Hematopoietic multipotent progenitor cell treated with erythropoietin and hydrocortisone succinate and interleukin-3 and kit ligand, for 6 days (in vitro differentiated cells): ENCODE measurements around the gene MIPEP.

Experiments
- DNase-seq: peaks from one replicate; pipeline ENCODE4 v3.0.0-alpha.2; 2015

Gene MIPEP

DNA sequence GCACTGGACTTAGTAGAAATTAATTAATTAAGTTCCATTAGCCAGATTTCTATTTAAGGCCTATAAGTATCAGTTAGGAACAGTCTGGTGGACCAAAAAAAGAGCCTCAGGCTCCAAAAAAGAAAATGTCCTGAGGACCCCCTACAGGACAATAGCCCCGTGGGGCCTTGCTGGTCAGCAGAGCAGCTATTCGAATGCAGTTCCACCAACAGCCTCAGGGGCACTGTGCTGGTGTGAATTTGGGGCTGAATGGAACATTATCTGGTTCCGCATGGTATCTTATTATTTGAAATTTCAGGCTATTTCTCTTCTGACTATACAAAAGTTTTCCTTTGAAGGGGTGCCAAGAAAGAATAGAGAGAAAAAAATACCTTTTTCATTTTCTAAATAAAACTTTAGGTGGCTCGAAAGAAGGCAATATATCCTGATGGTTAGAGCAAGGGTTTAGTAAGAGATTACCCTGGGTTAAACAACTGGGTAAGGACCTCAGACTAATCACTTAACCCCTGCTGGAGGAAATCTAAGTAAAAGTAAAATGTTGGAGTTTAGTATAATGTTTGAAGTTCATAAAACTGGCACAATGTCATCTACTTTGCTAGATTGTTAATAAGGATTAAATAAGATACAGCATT, 147.2 kb downstream of the MIPEP start:
- DNase-seq = peak; percentile 44

DNA sequence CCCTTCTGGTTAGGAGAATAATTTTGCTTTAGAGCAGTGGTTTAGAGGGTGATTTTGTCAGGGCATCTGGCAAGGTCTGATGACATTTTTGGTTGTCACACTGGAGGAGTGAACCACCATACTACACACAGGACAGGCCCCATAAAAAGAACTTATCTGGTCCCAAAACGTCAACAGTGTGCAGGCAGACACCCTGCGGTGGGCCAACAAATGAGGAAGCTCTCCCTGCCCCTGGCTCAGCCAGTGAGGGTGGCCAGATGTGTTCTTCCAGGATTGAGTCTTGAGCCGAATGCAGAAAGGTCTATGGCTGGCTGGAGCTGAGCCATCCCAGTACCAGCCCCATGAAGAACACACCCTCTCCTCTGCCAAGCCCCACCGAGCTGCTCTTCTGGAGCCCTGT, 149.2 kb downstream of the MIPEP start:
- DNase-seq = no peak

DNA sequence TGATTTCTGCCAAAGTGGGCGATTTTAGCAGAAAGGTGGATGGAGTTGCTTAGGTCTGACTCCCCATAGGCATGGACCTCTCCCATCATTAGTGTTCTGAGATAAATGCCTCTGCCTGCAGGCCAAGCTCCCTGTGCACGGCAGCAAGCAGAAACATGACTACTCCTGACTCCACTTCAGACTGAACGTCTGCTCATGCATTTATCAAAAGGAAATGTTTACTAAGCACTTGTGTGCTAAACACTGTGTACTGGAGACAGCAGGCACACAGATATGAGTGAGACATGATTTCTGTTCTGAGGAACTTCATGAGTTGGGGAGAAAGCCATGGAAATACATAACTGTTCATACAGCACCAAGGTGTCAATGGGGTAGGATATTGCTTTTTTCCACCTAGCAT, 149.6 kb downstream of the MIPEP start:
- no peak for DNase-seq

DNA sequence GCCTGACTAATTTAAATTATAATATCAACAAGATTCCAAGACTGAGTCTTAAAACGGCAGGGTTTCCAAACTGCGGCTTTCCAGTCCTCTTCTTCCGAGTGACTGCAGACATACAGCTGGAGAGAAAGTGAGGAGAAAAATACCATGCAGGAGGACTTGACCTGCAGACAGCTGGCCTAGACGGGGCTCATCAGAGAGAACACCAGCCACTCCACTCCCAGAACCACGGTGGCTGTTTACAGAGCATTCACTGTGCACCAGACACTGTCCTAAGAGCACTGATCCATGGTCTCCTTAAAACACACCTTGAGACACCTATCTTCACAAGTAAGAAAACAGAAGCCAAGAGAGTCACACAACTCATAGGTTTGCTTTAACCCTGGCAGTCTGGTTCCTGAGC, 152.7 kb downstream of the MIPEP start:
- no peak for DNase-seq

DNA sequence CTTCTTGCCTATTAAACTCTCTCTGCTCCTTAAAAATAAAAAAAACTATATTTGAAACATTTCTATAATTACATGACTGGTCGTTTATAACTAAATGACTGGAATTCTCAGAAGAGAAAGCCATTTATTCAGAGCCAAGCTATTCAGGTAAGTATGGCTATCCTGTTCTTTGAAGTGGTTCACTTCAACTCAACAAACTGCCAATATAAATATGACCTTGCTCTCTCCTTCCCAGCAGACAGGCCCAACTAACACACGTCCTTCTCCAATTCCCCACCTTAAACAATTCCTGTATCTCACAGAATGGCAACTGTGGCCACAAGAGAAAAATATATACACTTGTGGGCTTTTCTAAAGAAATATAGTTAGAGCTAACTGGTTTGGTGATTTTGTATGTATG, 153.9 kb downstream of the MIPEP start:
- no peak for DNase-seq

DNA sequence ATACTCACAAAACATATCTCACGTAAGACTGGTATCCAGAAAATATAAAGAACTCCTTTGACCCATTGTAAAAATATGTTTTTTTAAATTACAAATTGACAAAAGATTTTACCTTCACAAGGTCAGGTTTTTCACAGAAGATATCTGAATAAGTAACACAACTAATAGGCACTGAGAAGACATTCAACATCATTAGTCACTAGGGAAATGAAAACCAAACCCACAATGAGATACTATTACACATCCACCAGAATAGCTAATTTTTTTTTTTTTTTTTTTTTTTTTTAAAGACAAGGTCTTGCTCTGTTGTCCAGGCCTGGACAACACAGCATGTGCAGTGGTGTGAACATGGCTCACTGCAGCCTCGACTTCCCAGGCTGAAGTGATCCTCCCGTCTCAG, 157.5 kb downstream of the MIPEP start:
- DNase-seq = no peak

DNA sequence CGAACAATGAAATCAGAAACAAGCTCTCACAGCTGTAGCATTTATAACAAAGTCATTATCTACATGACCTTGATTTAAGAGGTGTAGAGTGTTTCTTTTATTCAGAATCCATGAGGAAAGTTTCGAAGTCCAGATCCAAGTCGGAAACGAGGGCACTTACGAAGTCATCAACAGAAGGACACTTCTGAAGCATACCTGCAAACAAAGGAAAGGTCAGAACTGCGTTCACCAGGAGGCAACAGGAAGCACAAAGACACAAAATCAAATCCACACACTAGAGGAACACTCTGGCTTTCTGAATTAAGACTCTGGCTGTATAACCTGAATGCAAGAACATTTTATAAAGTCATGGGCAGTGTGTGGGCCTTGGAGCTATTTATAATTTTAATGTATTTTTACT, 158.9 kb downstream of the MIPEP start:
- no peak for DNase-seq

DNA sequence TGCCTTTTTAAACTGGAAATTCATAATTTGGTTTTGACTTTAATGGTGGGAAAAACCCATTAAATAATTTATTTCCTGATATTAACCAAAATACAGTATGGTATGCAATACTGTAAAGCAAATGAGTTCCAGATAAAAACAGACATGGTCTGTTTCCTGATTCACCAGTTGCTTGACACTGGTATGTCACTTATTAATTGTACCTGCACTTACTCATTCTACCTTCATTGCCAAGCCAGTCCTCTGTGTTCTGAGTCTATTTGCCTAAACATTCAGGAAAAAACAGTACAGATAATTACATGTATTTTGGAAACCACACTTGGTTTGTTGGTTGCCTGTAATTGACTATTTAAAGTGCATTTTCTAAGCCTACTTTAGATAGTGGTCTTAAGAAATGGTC, 159.7 kb downstream of the MIPEP start:
- no peak for DNase-seq

DNA sequence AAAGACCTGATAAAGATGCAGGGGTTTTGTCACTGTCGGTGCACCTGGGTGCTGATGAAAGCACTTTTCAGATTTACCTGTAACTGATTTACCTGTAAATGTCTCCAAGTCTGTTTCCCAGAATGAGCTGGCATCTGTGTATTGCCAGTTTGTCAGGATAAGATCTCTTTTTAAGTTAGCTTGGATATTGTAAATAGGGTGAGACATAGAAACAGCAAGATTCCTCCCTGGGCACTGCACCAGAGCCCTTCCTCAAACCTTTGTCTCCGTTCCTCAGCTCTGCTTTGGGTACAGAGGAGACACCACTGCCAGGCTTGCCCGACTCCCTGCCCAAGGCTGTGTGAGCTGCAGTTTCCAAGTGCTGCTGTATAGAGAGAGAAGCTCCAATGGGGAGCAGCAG, 160.4 kb downstream of the MIPEP start:
- DNase-seq = no peak

DNA sequence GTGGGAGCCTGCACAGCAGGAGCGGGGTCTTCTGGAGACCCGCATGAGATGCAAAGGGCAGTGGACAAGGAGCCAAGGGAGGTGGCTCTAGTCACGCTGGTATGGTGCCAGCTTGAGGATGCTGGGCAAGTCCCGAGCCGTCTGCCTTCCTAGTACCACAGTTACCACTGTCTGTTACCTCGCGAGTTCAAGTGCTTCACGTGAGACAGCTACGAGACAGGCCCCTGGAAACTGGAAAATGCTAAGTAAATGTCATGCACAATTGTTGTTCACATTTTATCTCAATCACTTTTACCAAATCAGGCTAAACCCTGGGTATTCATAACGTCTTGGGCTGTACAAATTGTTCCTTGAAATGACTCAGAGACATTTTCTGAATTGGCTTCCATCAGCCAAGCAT, 163.3 kb downstream of the MIPEP start:
- no peak for DNase-seq

DNA sequence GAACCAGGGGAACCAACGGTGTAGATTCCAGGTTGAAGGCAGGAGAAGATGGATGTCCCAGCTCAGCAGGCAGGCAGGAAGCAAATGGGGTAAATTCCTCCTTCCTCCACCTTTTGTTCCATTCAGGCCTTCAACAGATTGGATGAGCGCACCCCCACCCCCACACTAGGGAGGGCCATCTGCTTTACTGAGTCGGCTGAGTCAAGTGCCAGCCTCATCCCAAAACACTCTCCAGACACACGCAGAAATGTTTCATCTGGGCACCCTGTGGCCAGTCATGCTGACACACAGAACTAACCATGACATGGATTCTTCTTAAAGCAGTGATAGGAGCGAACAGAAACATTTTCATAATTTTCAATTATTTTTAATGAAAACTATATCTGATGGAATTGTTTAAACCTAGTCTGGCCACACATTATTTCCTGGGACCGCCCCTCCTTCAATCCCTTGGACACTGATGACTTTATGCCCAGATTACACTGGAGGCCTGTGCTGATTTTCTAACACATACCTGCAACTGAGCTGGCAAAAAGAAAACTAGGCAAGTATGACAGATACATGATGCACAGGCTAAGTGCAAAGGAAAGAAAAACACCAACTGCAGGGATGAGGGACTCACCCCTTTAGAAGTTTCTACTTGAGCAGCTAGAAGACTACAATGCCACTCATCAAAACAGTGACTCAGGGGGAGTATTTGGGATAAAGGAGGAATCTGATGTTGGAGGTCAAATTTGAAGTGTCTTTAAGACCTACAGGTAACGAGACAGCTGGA, 164.8 kb downstream of the MIPEP start:
- no peak for DNase-seq

DNA sequence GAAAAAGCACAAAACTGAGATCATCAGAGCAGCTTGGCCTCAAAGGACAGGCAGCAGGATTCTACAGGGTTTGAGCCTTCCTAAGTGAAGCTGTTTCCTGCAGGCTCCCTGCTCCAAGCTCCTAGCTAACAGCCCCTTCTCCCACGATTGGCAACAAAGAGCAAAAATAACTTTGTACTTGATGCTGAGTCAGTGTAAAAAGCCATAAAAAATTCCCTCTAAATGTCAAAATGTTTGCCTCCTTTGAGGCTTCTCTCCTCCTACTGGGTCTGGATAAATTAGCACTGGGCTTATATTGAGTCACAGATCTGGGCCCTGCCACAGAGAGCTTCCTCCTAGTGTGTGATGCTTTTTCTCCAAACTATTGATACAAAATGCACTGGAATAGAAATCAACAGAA, 165.7 kb downstream of the MIPEP start:
- DNase-seq = no peak

DNA sequence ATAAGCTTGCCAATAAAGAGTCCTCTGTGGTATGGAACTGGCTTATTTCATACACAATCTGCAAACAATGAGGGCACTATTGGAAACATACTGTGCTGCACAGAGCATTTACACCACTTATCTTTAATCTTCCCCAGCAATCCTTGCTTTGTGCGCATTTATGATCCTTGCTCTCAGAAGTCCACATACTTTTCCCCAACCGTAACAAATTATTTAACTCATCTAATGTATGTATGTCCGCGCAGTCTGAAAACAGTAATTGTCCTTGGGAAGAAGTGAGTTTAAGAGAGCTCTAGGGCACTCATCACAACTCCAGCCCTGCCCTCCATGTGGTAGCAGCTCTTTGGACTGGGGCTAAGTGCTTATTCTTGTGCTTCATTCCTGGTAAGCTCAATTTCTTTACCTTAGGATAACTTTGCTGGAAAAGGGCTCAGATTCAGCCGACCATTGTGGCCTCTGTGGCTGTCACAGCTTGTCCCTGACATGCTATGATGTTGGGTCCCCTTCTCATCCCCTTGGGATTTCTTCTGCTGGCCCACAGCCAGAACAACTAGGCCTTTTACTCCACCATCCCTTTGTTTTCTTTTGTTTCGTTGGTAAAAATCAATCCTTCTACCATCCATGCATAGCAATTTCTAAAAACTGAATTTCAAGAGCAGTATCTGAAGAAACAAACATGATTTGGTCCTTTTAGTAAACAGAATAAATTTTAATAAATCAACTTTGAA, 166.3 kb downstream of the MIPEP start:
- DNase-seq = no peak

DNA sequence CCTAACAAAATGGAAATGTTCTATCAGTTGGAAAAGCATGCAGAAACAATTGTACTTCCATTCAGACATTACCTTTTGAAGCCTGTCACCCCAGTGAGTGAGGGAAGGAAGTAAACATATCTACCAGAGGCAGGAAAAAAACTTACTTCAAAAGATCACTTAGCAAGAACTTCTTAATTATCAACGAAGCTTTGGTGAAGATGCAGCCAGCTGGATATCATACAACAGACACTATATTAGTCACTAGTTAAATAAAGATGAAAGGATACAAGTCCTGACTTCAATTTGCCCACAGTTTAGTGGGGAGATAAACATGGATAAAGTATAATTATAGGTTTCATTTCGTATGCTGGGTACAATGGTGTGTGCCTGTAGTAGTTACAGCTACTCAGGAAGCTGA, 170.2 kb downstream of the MIPEP start:
- DNase-seq = no peak

DNA sequence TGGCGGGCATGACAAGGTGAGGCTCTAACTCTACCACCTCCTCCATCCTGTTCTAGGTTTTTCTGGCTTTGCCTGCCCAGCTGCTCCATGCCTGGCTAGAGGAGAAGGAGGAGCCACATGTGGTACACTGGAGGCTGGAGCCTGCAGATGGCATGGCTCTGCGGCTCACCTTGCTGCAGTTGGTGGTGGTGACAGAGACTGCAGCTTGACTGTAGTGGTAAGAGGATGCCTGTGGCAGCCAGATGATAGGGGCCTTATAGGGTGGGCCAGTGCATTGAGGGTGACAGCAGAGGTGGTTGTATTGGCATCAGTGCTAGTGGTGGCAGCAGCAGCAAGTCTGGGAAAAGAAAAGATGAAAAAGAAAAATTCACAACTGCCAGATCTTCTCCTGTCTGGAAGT, 172.8 kb downstream of the MIPEP start:
- DNase-seq = no peak

DNA sequence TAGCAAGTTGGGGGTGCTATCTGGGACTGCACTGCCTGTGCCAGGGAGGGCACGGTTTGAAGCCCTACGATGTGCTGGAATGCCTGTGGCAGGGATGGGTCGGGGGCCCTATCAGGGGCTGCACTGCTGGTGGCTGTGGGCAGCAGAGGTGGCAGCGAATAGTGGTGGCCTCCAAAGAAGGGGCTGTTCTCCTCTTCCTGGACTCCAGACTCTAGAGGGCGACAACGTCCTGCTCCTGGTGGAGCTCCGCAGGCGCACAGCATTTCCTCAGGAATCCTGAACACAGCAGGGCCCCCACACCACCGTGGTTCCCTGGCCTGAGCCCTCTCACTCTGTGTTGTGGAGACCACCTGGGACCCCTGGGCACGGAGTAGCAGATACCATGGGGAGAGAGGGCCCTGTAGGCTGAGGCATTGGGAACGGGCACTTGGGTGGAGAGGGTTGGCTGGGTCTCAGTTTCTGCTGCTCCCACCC, 173.4 kb downstream of the MIPEP start:
- peak; percentile 46 for DNase-seq

DNA sequence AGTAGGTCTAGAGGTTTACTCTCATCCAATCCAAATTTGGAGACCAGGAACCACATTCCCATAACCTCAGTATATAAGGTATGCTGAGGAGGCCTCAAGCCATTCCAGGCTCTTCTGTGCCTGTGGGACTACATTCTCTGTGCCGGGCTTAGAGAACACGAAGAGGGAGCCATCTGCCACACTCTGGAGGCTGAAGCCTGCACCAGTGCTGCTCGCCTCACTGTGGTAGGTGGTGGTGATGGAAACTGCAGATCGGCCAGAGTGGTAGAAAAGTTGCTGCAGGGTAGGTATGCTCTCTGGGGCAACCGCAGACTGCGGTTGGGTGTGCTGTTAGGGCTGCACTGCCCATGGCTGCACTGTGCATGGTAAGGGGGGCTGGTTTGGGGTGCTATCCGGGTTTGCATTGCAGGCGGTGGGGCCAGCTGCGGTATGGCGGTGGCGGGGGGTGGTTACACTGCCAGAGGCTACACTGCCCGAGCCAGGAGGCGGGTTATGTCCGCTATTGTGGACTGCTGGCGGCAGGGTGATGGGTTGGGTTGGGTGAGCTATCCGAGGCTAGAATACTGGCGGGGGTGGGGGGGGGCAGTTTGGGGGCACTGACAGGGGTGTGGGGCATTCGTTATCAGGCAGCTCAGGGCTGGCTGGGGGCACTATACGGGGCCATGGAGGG, 174.0 kb downstream of the MIPEP start:
- no peak for DNase-seq

DNA sequence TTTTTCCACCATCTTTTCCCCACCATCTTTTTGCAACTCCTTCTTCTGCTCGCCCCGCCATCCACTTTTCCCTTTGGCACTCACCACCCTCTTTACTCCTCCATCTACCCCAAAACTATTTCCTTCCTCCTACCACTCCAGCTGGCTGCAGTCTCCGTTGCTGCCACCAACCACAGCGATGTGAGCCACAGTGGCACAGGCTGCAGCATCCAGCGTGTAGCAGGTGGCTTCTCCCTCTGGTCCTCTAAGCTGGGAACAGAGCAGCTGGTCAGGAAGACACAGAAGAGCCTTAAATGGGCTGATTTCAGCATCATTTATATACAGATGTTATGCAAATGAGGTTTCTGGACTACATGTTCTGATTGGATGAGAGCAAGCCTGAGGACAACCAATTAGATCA, 174.5 kb downstream of the MIPEP start:
- no peak for DNase-seq

DNA sequence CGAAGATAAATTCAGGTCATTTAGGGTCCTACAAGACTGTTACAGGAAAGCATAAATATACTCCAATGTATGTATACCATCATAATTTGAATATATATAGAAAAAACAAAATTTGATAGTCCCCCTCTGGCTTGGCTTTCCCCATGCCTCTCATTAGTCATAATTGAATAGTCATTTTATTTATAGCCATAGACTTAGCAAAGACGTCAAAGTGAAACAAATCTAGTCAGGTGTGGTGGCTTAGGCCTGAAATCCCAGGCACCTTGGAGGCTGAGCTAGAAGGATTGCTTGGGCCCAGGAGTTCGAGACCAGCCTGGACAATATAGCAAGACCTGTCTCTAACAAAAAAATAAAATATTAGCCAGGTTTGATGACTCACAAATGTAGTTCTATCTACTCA, 177.8 kb downstream of the MIPEP start:
- no peak for DNase-seq

DNA sequence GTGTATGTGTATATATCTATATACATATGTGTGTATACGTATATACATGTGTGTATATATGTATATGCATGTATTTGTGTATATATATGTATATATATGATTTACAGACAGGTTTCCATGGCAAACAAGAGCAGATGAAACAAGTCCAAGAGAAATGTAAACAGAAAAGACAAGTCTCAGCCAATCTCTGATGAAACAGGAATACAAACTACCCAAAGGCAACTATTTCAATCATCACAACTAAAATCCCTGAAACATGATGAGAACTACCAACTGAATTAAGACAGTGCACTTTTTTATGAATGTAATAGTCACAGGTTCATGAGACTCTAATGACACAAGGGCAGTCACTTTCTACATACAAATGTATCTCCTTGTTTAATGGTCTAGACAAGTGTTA, 178.8 kb downstream of the MIPEP start:
- no peak for DNase-seq

DNA sequence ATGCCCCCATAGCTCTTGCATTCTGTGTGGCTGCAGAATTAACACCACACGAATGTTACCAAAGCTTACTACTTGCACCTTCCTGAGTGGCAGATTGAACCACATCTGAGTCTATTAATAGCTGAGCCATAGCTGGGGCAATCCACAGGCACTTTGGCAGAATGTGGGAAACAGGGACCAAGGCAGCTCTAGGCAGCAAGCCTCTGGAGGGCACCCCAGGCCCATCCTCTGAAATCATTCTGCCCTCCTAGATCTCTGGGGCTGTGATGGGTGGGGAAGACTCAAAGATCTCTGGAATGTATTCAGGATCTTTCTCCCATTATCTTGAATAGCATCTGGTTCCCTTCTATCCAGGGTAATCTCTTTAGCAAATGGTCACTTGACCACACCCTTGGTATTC, 179.7 kb downstream of the MIPEP start:
- DNase-seq = peak; percentile 34

DNA sequence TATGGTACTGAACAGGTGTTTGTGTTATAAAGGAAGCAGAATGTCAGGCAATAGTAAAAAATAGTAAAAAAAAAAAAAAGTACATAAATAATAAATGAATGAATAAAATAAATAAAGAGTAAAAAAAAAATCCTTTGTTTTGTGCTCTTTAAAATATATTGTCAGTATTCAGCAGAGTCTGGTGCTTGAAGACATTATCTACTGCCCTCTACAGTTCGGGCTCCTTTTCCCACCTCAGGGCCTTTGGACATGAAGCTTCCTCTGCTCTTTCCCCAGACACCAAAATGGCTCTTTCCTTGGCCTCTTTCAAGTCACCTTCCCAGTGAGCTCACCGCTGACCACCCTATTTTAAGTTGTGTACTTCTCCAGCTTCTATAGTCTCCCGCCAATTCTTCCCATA, 181.5 kb downstream of the MIPEP start:
- DNase-seq = peak; percentile 68

DNA sequence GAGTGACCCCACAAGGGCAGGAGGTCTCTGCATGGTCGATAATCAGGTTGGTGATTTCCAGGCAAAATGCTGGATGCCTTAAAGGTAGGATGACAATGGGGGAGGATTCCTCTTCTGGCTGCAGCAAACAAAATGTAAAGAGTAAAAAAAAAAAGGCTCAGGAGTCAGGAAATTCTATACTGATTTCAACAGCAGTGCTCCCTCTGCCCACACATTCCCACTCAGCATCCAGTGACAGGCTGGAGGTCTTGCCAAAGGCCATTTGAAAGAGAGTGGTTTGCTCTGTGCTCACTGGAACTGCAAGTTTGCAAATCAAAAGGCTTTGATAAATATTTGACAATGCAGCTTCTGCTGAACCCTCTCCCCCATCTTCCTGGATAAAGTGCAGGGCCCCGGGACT, 183.6 kb downstream of the MIPEP start:
- no peak for DNase-seq
